CD4-positive, alpha-beta T cell (primary cell): ENCODE data around the gene NKAIN1. TPM values are rescaled to one million over a fixed set of nuclear protein-coding genes. Genes with fewer than 3 reads are reported as not detected.

Experiments used
- ATAC-seq: fragments of 200-7000 bp; cut with Tn5 transposase; one replicate; pipeline ENCODE4 v1.10.0; 2022; ENCODE audit warnings: mild to moderate bottlenecking; ENCODE audit not compliant: poor library complexity
- CTCF ChIA-PET: fragments of 350-600 bp; sonication (Branson Sonifier 250); formaldehyde crosslinking; loops from one replicate; lab custom pipeline; 2021; ENCODE audit warnings: antibody characterized with exemption, inconsistent platforms; lab: Charles Lee
- POLR2A ChIA-PET: fragments of 350-600 bp; sonication (Branson Sonifier 250); formaldehyde crosslinking; loops from one replicate; lab custom pipeline; 2021; ENCODE audit warnings: antibody characterized with exemption, inconsistent platforms; lab: Charles Lee
- DNase-seq, 14 experiments: peaks; one replicate each; pipeline ENCODE4 v3.0.0-alpha.2; 2013 to 2020; ENCODE audit warnings: mixed read lengths in 2 of 14
- H3K27ac ChIP-seq, 2 donors: one replicate each; pipeline versions ENCODE4 v1.5.1 to v1.7.0; 2013; ENCODE audit warnings: low read length in 2 of 2, low read depth in 1 of 2, mild to moderate bottlenecking in 1 of 2
- H3K27me3 ChIP-seq, 2 experiments: 1 replicate in 1 of 2; 2 replicates in 1 of 2; pipeline versions ENCODE4 v1.6.1 to v1.7.0; 2013; ENCODE audit warnings: low read length in 2 of 2, control low read depth in 1 of 2, mild to moderate bottlenecking in 1 of 2, moderate library complexity in 1 of 2; ENCODE audit not compliant: insufficient read depth in 2 of 2, control insufficient read depth in 1 of 2
- H3K36me3 ChIP-seq: one replicate; pipeline ENCODE4 v1.6.1; 2013; ENCODE audit warnings: low read length, control low read depth; ENCODE audit not compliant: insufficient read depth
- H3K4me1 ChIP-seq: one replicate; pipeline ENCODE4 v1.6.1; 2013; ENCODE audit warnings: low read length, control low read depth; ENCODE audit not compliant: insufficient read depth
- H3K4me3 ChIP-seq: one replicate; pipeline ENCODE4 v1.5.1; 2013; ENCODE audit warnings: mild to moderate bottlenecking, low read length, moderate library complexity
- H3K9me3 ChIP-seq, 2 experiments: 1 replicate in 1 of 2; 2 replicates in 1 of 2; pipeline versions ENCODE4 v1.6.1 to v1.7.0; 2013; ENCODE audit warnings: low read length in 2 of 2, mild to moderate bottlenecking in 2 of 2, control low read depth in 1 of 2, moderate library complexity in 1 of 2; ENCODE audit not compliant: control insufficient read depth in 1 of 2, insufficient read depth in 1 of 2
- H3K27ac Mint-ChIP-seq: one replicate; pipeline ENCODE4 v1.8.0; 2020; ENCODE audit warnings: mixed read lengths
- H3K27me3 Mint-ChIP-seq: one replicate; pipeline ENCODE4 v1.8.0; 2021; ENCODE audit warnings: mixed read lengths
- H3K36me3 Mint-ChIP-seq: one replicate; pipeline ENCODE4 v1.8.0; 2021; ENCODE audit warnings: low read depth, mixed read lengths
- H3K4me1 Mint-ChIP-seq: one replicate; pipeline ENCODE4 v1.8.0; 2021; ENCODE audit warnings: low read depth, mixed read lengths
- H3K4me3 Mint-ChIP-seq: one replicate; pipeline ENCODE4 v1.8.0; 2020; ENCODE audit warnings: mild to moderate bottlenecking, mixed read lengths
- H3K9me3 Mint-ChIP-seq: one replicate; pipeline ENCODE4 v1.8.0; 2020; ENCODE audit warnings: mixed read lengths
- CTCF ChIP-seq: fragments of 200-600 bp; IDR thresholded peaks from one replicate; pipeline ENCODE4 v1.8.0; 2022; ENCODE audit warnings: antibody characterized with exemption, mild to moderate bottlenecking
- intact Hi-C, 2 experiments: fragments of 100-400 bp; cut with DNase I in 1 of 2; cut with micrococcal nuclease in 1 of 2; formaldehyde crosslinking; loops; one replicate each; pipeline versions ENCODE4 v1.15.1 to v1.9.0; 2023 to 2025; cut with DNase I, micrococcal nuclease
- total RNA-seq, 174 experiments: library from RNA in 2 of 174; stranded (reverse) in 2 of 174; gene quantifications; one replicate each; pipeline ENCODE4 v1.2.3 and lab custom pipeline; 2021 to 2026

NKAIN1 gene
- total RNA-seq, 2 experiments from 2014 or later = not detected

- POLR2A ChIA-PET = no interaction called here
- Mint-ChIP-seq H3K9me3 (no peaks in the 10 kb centered on the region), H3K36me3 (no peaks in the 10 kb centered on the region), H3K4me1 (no peaks in the 10 kb centered on the region), H3K4me3 (no peak overlapping the region), H3K27ac (no peak overlapping the region), H3K27me3 (peaks cover 18% of the 10 kb centered on the region)
- Histone ChIP-seq H3K9me3 (no peaks in the 10 kb centered on the region), H3K4me3 (no peak overlapping the region), H3K36me3 (no peaks in the 10 kb centered on the region), H3K27ac (no peak overlapping the region), H3K27me3 (peaks cover 0 to 2% of the 10 kb centered on the region in 2 experiments), H3K4me1 (no peaks in the 10 kb centered on the region)
- DNase-seq (no peak), ATAC-seq (no peak)
- intact Hi-C loops = no loop called here
- CTCF ChIA-PET = no interaction called here
- TF ChIP-seq CTCF = no peak
Measured at GRCh38 chr1:31222176-31222575, 17.5 kb downstream of the NKAIN1 start.

GRCh38 chr1:31221072-31221471 lies 18.6 kb downstream of the NKAIN1 start:
- peaks cover 20% of the 10 kb centered on the region for H3K27me3 Mint-ChIP-seq
- H3K4me1 ChIP-seq = no peaks in the 10 kb centered on the region
- no peaks in the 10 kb centered on the region for H3K36me3 Mint-ChIP-seq
- ATAC-seq (no peak), DNase-seq (no peak)
- peaks cover 0 to 2% of the 10 kb centered on the region in 2 experiments for H3K27me3 ChIP-seq
- H3K27ac Mint-ChIP-seq = no peak overlapping the region
- POLR2A ChIA-PET = no interaction called here
- no peak overlapping the region for H3K4me3 Mint-ChIP-seq
- CTCF ChIA-PET = no interaction called here
- no peak overlapping the region for H3K27ac ChIP-seq
- no peaks in the 10 kb centered on the region for H3K4me1 Mint-ChIP-seq
- no peaks in the 10 kb centered on the region for H3K9me3 ChIP-seq
- intact Hi-C loops = no loop called here
- no peak for TF ChIP-seq CTCF
- no peaks in the 10 kb centered on the region for H3K9me3 Mint-ChIP-seq
- no peaks in the 10 kb centered on the region for H3K36me3 ChIP-seq
- H3K4me3 ChIP-seq = no peak overlapping the region

GRCh38 chr1:31219489-31219888 lies 20.2 kb downstream of the NKAIN1 start:
- no peak for TF ChIP-seq CTCF

More at GRCh38 chr1:31219489-31219888, 20.2 kb downstream of the NKAIN1 start:
- H3K27me3 Mint-ChIP-seq = peaks cover 27% of the 10 kb centered on the region
- ATAC-seq (no peak), DNase-seq (no peak)
- H3K36me3 Mint-ChIP-seq = no peaks in the 10 kb centered on the region
- Histone ChIP-seq H3K4me3 (no peak overlapping the region), H3K36me3 (no peaks in the 10 kb centered on the region), H3K4me1 (no peaks in the 10 kb centered on the region), H3K27ac (no peak overlapping the region), H3K27me3 (peaks cover 0 to under 1% of the 10 kb centered on the region in 2 experiments), H3K9me3 (no peaks in the 10 kb centered on the region)
- H3K27ac Mint-ChIP-seq = no peak overlapping the region
- H3K9me3 Mint-ChIP-seq = no peaks in the 10 kb centered on the region
- intact Hi-C loops = no loop called here
- no peak overlapping the region for H3K4me3 Mint-ChIP-seq
- POLR2A ChIA-PET = no interaction called here
- H3K4me1 Mint-ChIP-seq = no peaks in the 10 kb centered on the region
- CTCF ChIA-PET = no interaction called here
